ENCODE data around the gene HTD2. TPM values are rescaled to one million over a fixed set of nuclear protein-coding genes. Genes with fewer than 3 reads are reported as not detected.

Gene HTD2
- total RNA-seq, 1 experiment from 2014 or later: 7.9 TPM

DNA sequence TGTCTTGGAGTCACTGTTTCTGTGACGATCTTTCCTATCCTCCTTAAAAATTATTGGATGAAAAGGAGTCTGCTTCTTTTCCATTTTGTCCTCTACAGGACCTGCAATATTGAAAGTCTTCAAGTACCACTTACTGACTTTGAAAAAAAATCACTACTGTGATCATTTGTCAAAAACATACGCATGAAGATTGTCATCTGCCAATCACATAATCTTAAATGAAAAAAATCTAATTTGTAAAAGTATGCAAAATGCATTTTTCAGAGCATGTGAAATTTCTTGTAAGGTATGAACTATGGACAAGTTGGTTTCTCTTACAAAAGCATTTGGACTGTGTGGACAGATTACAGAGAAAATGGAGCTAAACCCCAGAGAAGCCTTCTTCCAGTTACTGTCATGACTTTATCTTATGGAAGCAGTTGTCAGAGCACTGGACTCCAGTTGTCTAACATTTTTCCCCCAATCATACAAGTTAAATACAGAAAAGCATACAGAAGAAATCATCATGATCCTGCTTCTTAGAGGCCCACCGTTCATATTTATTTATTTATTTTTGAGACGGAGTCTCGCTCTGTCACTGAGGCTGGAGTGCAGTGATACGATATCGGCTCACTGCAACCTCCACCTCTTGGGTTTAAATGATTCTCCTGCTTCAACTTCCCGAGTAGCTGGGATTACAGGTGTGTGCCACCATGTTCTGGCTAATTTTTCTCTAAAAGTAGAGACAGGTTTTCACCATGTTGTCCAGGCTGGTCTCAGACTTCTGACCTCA is 23.0 kb downstream of the HTD2 start:
- Histone ChIP-seq H3K36me3 (ENCODE audit: control insufficient read depth, insufficient read depth, low read length) (no peaks in the 10 kb centered on the region), H3K4me3 (ENCODE audit: low read depth in 2 of 2, low read length in 2 of 2) (no peak overlapping the region), H3K4me1 (ENCODE audit: control insufficient read depth, insufficient read depth, low read length) (peaks cover 4% of the 10 kb centered on the region; the same call in 1 of the 2 replicates), H3K9me3 (ENCODE audit: control insufficient read depth, insufficient read depth, low read depth, low read length) (no peaks in the 10 kb centered on the region), H3K27me3 (ENCODE audit: control insufficient read depth, insufficient read depth, low read length) (no peaks in the 10 kb centered on the region), H3K27ac (ENCODE audit: low read length) (no peak overlapping the region)
- TF ChIP-seq TCF7L2 (IDR thresholded peaks at IDR 0.05; ENCODE audit: low read depth, low read length) (no peak), SIN3A (IDR thresholded peaks at IDR 0.05; ENCODE audit: borderline replicate concordance, insufficient read depth, low read depth, low read length) (no peak), POLR2AphosphoS5 (IDR thresholded peaks at IDR 0.05; ENCODE audit: low read depth, low read length) (no peak)
- TF ChIP-seq, protein P1, sequence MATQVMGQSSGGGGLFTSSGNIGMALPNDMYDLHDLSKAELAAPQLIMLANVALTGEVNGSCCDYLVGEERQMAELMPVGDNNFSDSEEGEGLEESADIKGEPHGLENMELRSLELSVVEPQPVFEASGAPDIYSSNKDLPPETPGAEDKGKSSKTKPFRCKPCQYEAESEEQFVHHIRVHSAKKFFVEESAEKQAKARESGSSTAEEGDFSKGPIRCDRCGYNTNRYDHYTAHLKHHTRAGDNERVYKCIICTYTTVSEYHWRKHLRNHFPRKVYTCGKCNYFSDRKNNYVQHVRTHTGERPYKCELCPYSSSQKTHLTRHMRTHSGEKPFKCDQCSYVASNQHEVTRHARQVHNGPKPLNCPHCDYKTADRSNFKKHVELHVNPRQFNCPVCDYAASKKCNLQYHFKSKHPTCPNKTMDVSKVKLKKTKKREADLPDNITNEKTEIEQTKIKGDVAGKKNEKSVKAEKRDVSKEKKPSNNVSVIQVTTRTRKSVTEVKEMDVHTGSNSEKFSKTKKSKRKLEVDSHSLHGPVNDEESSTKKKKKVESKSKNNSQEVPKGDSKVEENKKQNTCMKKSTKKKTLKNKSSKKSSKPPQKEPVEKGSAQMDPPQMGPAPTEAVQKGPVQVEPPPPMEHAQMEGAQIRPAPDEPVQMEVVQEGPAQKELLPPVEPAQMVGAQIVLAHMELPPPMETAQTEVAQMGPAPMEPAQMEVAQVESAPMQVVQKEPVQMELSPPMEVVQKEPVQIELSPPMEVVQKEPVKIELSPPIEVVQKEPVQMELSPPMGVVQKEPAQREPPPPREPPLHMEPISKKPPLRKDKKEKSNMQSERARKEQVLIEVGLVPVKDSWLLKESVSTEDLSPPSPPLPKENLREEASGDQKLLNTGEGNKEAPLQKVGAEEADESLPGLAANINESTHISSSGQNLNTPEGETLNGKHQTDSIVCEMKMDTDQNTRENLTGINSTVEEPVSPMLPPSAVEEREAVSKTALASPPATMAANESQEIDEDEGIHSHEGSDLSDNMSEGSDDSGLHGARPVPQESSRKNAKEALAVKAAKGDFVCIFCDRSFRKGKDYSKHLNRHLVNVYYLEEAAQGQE (IDR thresholded peaks at IDR 0.05; ENCODE audit: insufficient read depth in 1 of 2, low read depth in 2 of 2, low read length in 1 of 2): no peak
- TF ChIP-seq, protein P2, sequence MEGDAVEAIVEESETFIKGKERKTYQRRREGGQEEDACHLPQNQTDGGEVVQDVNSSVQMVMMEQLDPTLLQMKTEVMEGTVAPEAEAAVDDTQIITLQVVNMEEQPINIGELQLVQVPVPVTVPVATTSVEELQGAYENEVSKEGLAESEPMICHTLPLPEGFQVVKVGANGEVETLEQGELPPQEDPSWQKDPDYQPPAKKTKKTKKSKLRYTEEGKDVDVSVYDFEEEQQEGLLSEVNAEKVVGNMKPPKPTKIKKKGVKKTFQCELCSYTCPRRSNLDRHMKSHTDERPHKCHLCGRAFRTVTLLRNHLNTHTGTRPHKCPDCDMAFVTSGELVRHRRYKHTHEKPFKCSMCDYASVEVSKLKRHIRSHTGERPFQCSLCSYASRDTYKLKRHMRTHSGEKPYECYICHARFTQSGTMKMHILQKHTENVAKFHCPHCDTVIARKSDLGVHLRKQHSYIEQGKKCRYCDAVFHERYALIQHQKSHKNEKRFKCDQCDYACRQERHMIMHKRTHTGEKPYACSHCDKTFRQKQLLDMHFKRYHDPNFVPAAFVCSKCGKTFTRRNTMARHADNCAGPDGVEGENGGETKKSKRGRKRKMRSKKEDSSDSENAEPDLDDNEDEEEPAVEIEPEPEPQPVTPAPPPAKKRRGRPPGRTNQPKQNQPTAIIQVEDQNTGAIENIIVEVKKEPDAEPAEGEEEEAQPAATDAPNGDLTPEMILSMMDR (IDR thresholded peaks at IDR 0.05): no peak
- POLR2A ChIA-PET: interaction anchor here (0.5 kb wide), 1 partner anchor 33 kb away, joined by 3 read pairs; no protein-coding TSS in a partner anchor
- CTCF ChIA-PET: no interaction called here
- DNase-seq (ENCODE audit: low read depth, low spot score) (no peak), ATAC-seq (no peak)
- intact Hi-C loops (cut with micrococcal nuclease; ENCODE audit: unreplicated experiment): no loop called here
- in situ Hi-C loops (cut with HindIII; ENCODE audit: low pct_unique_long_range_greater_than_20kb, low sequenced_read_pairs): no loop called here
- no TSS peak for BruUV-seq (replicated peaks)

DNA sequence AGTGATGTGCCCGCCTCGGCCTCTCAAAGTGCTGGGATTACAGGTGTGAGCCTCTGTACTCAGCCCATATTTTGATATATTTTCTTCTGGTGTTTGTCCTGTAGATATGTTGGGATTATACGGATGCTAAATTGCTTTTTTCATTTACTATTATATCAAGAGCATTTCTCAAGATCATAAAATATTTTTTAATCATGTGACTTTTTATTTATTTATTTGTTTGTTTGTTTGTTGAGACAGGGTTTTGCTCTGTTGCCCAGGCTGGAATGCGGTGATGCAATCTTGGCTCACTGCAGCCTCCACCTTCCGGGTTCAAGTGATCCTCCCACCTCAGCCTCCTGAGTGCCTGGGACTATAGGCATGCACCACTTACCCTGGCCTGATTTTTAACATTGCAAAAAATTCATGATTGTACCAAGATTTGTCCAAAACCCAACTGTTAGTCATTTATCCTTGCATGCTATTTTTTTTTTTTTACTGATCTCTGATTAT is 23.6 kb downstream of the HTD2 start:
- H3K36me3 ChIP-seq (ENCODE audit: control insufficient read depth, insufficient read depth, low read length): no peaks in the 10 kb centered on the region
- in situ Hi-C loops (cut with HindIII; ENCODE audit: low pct_unique_long_range_greater_than_20kb, low sequenced_read_pairs): no loop called here
- no peaks in the 10 kb centered on the region for H3K9me3 ChIP-seq (ENCODE audit: control insufficient read depth, insufficient read depth, low read depth, low read length)
- CTCF ChIA-PET: no interaction called here
- H3K4me1 ChIP-seq (ENCODE audit: control insufficient read depth, insufficient read depth, low read length): peaks cover 8% of the 10 kb centered on the region
- no peak overlapping the region for H3K4me3 ChIP-seq (ENCODE audit: low read depth in 2 of 2, low read length in 2 of 2)
- DNase-seq (ENCODE audit: low read depth, low spot score) (no peak), ATAC-seq (no peak)
- TF ChIP-seq, protein P1 (IDR thresholded peaks at IDR 0.05; ENCODE audit: insufficient read depth in 1 of 2, low read depth in 2 of 2, low read length in 1 of 2): no peak
- BruUV-seq (replicated peaks): no TSS peak
- POLR2A ChIA-PET: no interaction called here
- H3K27ac ChIP-seq (ENCODE audit: low read length): no peak overlapping the region
- intact Hi-C loops (cut with micrococcal nuclease; ENCODE audit: unreplicated experiment): no loop called here
- no peaks in the 10 kb centered on the region for H3K27me3 ChIP-seq (ENCODE audit: control insufficient read depth, insufficient read depth, low read length)

Measured in Panc1 (cell line).